Loucy (cell line): Measurements from ENCODE around the gene TK1.

Experiments
- EZH2phosphoT487 ChIP-seq: fragments of 200-600 bp; IDR thresholded peaks from 2 replicates; pipeline ENCODE4 v1.6.1; 2018; ENCODE audit warnings: antibody characterized with exemption, mild to moderate bottlenecking, moderate library complexity, borderline replicate concordance
- TF ChIP-seq, protein P1 (sequence below): fragments of 200-600 bp; sonication (generic); conservative IDR thresholded peaks from 2 replicates; pipeline ENCODE4 v1.5.1; 2014; ENCODE audit warnings: mild to moderate bottlenecking, antibody characterized with exemption, low read length

GRCh38 chr17:78224231-78225087 is 37.6 kb upstream of the TK1 start:
- TF ChIP-seq, protein P1, sequence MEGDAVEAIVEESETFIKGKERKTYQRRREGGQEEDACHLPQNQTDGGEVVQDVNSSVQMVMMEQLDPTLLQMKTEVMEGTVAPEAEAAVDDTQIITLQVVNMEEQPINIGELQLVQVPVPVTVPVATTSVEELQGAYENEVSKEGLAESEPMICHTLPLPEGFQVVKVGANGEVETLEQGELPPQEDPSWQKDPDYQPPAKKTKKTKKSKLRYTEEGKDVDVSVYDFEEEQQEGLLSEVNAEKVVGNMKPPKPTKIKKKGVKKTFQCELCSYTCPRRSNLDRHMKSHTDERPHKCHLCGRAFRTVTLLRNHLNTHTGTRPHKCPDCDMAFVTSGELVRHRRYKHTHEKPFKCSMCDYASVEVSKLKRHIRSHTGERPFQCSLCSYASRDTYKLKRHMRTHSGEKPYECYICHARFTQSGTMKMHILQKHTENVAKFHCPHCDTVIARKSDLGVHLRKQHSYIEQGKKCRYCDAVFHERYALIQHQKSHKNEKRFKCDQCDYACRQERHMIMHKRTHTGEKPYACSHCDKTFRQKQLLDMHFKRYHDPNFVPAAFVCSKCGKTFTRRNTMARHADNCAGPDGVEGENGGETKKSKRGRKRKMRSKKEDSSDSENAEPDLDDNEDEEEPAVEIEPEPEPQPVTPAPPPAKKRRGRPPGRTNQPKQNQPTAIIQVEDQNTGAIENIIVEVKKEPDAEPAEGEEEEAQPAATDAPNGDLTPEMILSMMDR, result no peak
- TF ChIP-seq EZH2phosphoT487, result no peak
